Endothelial cell of umbilical vein (primary cell): Measurements from ENCODE around the gene ACTMAP. TPM values are rescaled to one million over a fixed set of nuclear protein-coding genes. Genes with fewer than 3 reads are reported as not detected.

Experiments used
- BruUV-seq: library from RNA; stranded (reverse); fragments of 400-500 nt; replicated peaks from 2 replicates; lab custom pipeline; 2021; lab: Mats Ljungman, UMichigan
- CTCF ChIA-PET: fragments of 300-600, 350-600 bp; sonication (Branson Sonifier 250); formaldehyde crosslinking; loops from one replicate; lab custom pipeline; 2021; ENCODE audit warnings: antibody characterized with exemption, inconsistent platforms; lab: Charles Lee
- POLR2A ChIA-PET: fragments of 300-600, 350-600 bp; sonication (Branson Sonifier 250); formaldehyde crosslinking; loops from one replicate; lab custom pipeline; 2021; ENCODE audit warnings: antibody characterized with exemption, inconsistent platforms; lab: Charles Lee
- DNase-seq: peaks from one replicate; pipeline ENCODE4 v3.0.0-alpha.2; 2011; ENCODE audit warnings: low read depth, low spot score
- FAIRE-seq: peaks from 2 replicates; lab custom pipeline; 2011; peaks lifted over from hg19 to GRCh38; lab: Jason Lieb, UNC
- H2AFZ ChIP-seq: 2 replicates; pipeline ENCODE4 v1.6.0; 2012; ENCODE audit warnings: low read depth, low read length, control low read depth, inconsistent platforms
- H3K27ac ChIP-seq: 2 replicates; pipeline ENCODE4 v1.5.1; 2011; ENCODE audit warnings: low read depth, mild to moderate bottlenecking, control low read depth, low read length, moderate library complexity; ENCODE audit not compliant: insufficient read depth
- H3K27me3 ChIP-seq, 2 experiments: 2 replicates each; pipeline versions ENCODE4 v1.6.0 to v1.6.1; 2011; ENCODE audit warnings: low read length in 2 of 2, mixed read lengths in 1 of 2; ENCODE audit not compliant: control insufficient read depth in 2 of 2, insufficient read depth in 2 of 2
- H3K36me3 ChIP-seq, 2 experiments: 2 replicates in 1 of 2; 3 replicates in 1 of 2; pipeline ENCODE4 v1.5.1; 2011; ENCODE audit warnings: low read length in 2 of 2, mild to moderate bottlenecking in 1 of 2, moderate library complexity in 1 of 2; ENCODE audit not compliant: control insufficient read depth in 2 of 2, insufficient read depth in 2 of 2; ENCODE audit errors: extremely low read depth in 1 of 2
- H3K4me1 ChIP-seq: 3 replicates; pipeline ENCODE4 v1.5.1; 2011; ENCODE audit warnings: mild to moderate bottlenecking, low read length; ENCODE audit not compliant: control insufficient read depth, insufficient read depth; ENCODE audit errors: extremely low read depth
- H3K4me2 ChIP-seq: 2 replicates; pipeline ENCODE4 v1.6.1; 2011; ENCODE audit warnings: low read length, control low read depth, mixed read lengths; ENCODE audit not compliant: insufficient read depth
- H3K4me3 ChIP-seq, 3 experiments: fragments of 200-600 bp in 1 of 3; sonication (generic), shearing (Covaris generic) in 1 of 3; replicated peaks in 1 of 3; 2 replicates each; pipeline ENCODE4 v1.5.1; 2011 to 2016; ENCODE audit warnings: control low read depth in 3 of 3, low read length in 3 of 3, mild to moderate bottlenecking in 2 of 3, inconsistent platforms in 1 of 3, low read depth in 1 of 3, moderate library complexity in 1 of 3; ENCODE audit not compliant: insufficient read depth in 1 of 3
- H3K79me2 ChIP-seq: 2 replicates; pipeline ENCODE4 v1.6.0; 2012; ENCODE audit warnings: low read length, inconsistent platforms; ENCODE audit not compliant: control insufficient read depth, insufficient read depth
- H3K9ac ChIP-seq: replicated peaks from 2 replicates; pipeline ENCODE3; 2011; ENCODE audit warnings: low read length, control low read depth; ENCODE audit not compliant: insufficient read depth; ENCODE audit errors: extremely low read depth
- H3K9me1 ChIP-seq: replicated peaks from 3 replicates; pipeline ENCODE4 v1.6.0; 2011; ENCODE audit warnings: mild to moderate bottlenecking, low read length; ENCODE audit not compliant: control insufficient read depth, insufficient read depth; ENCODE audit errors: extremely low read depth
- H3K9me3 ChIP-seq: replicated peaks from 2 replicates; pipeline ENCODE4 v1.5.1; 2012; ENCODE audit warnings: low read length, inconsistent platforms; ENCODE audit not compliant: control insufficient read depth, insufficient read depth
- H4K20me1 ChIP-seq: replicated peaks from 2 replicates; pipeline ENCODE3; 2011; ENCODE audit warnings: mild to moderate bottlenecking, low read length; ENCODE audit not compliant: control insufficient read depth, insufficient read depth; ENCODE audit errors: extremely low read depth
- EZH2 ChIP-seq: IDR thresholded peaks from 2 replicates; pipeline ENCODE4 v1.6.1; 2012; ENCODE audit warnings: borderline replicate concordance, low read depth, mild to moderate bottlenecking, moderate library complexity, low read length, inconsistent platforms; ENCODE audit not compliant: severe bottlenecking
- FOS ChIP-seq: IDR thresholded peaks from 2 replicates; pipeline ENCODE4 v1.6.1; 2011; ENCODE audit warnings: mild to moderate bottlenecking, low read length, moderate library complexity, borderline replicate concordance; ENCODE audit not compliant: insufficient read depth
- GATA2 ChIP-seq: IDR thresholded peaks from 2 replicates; pipeline ENCODE4 v1.7.0; 2011; ENCODE audit warnings: low read depth, mild to moderate bottlenecking, moderate library complexity, mixed read lengths, low read length; ENCODE audit not compliant: insufficient read length, insufficient read depth
- JUN ChIP-seq: IDR thresholded peaks from 2 replicates; pipeline ENCODE4 v1.6.1; 2011; ENCODE audit warnings: borderline replicate concordance, low read depth; ENCODE audit not compliant: insufficient read length, insufficient read depth
- MYC ChIP-seq: IDR thresholded peaks from one replicate; pipeline ENCODE4 v1.6.1; 2011; ENCODE audit warnings: mild to moderate bottlenecking, low read depth, low read length
- POLR2A ChIP-seq: IDR thresholded peaks from 2 replicates; pipeline ENCODE4 v1.6.1; 2012; ENCODE audit warnings: low read depth, mild to moderate bottlenecking, control low read depth, low read length
- POLR2AphosphoS5 ChIP-seq: IDR thresholded peaks from 2 replicates; pipeline ENCODE4 v1.6.1; 2012; ENCODE audit warnings: low read depth, mild to moderate bottlenecking, control low read depth, low read length, moderate library complexity; ENCODE audit not compliant: insufficient read depth
- dilution Hi-C: fragments of 300-500 bp; cut with MboI; formaldehyde crosslinking; loops from one replicate; pipeline ENCODE4 v1.15.0; 2019; ENCODE audit warnings: low sequenced_read_pairs; ENCODE audit not compliant: extremely low pct_ligation_motif_present
- intact Hi-C: fragments of 100-400 bp; cut with micrococcal nuclease; formaldehyde crosslinking; loops from one replicate; pipeline ENCODE4 v1.10.0; 2022
- polyA plus RNA-seq, 4 experiments: library from polyadenylated mRNA; depleted of rRNA in 3 of 4; stranded (reverse) in 3 of 4; unstranded in 1 of 4; fragments of >200 nt; gene quantifications; 2 replicates each; pipeline versions ENCODE4 v1.2.1 to v1.2.3, GENCODE V29; 2011 to 2012; ENCODE audit warnings: missing spikeins in 1 of 4
- total RNA-seq: library from RNA; stranded (reverse); gene quantifications from 2 replicates; pipeline ENCODE4 v1.2.3, GENCODE V29; 2021
- TF ChIP-seq, protein P1 (sequence below), 2 donors: IDR thresholded peaks; 1 replicate in 1 of 2; 2 replicates in 1 of 2; pipeline ENCODE4 v1.5.1; 2011; ENCODE audit warnings: low read length in 2 of 2, mild to moderate bottlenecking in 2 of 2, moderate library complexity in 2 of 2, control low read depth in 1 of 2, inconsistent platforms in 1 of 2, low read depth in 1 of 2; ENCODE audit not compliant: insufficient read depth in 1 of 2; ENCODE audit errors: extremely low read depth in 1 of 2
- TF ChIP-seq, protein P2 (sequence below): IDR thresholded peaks from 2 replicates; pipeline ENCODE4 v1.6.1; 2011; ENCODE audit not compliant: insufficient read depth, insufficient read length

The ACTMAP gene
- total and polyA plus RNA-seq, 2 donors (not counting 3 experiments of a cell fraction or from before 2014, with no cell fraction given): 5.2 to 9.1 TPM

DNA sequence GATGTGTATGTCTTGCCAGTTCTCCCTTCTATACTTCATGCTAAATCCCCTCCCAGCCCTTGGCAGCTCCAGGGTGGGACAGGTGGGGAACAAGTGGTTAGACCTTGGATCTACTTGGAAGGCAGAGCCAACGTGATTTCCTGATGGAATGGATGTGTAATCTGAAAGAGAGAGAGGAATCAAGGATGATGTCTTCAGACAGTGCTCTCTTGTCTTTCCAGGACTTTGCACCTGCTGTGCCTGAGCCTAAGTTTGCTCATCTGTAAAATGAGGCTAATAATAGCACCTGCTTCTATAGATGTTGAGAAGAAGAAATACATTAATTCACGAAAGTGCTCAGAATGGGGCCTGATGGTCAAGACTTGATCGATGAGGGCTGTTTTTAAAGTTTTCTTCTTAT, 41.7 kb upstream of the ACTMAP start:
- Histone ChIP-seq H2AFZ (no peak overlapping the region), H3K4me1 (no peaks in the 10 kb centered on the region), H3K27ac (no peak overlapping the region), H3K27me3 (no peaks in the 10 kb centered on the region), H3K9me3 (no peaks in the 10 kb centered on the region), H3K9ac (no peak overlapping the region), H4K20me1 (no peaks in the 10 kb centered on the region), H3K79me2 (no peaks in the 10 kb centered on the region), H3K4me3 (no peak overlapping the region), H3K9me1 (no peaks in the 10 kb centered on the region), H3K36me3 (peaks cover 0 to 7% of the 10 kb centered on the region in 2 experiments), H3K4me2 (no peak overlapping the region)
- DNase-seq (no peak), FAIRE-seq (no peak)
- no peak for TF ChIP-seq MYC
- TF ChIP-seq FOS: no peak
- TF ChIP-seq, protein P1, sequence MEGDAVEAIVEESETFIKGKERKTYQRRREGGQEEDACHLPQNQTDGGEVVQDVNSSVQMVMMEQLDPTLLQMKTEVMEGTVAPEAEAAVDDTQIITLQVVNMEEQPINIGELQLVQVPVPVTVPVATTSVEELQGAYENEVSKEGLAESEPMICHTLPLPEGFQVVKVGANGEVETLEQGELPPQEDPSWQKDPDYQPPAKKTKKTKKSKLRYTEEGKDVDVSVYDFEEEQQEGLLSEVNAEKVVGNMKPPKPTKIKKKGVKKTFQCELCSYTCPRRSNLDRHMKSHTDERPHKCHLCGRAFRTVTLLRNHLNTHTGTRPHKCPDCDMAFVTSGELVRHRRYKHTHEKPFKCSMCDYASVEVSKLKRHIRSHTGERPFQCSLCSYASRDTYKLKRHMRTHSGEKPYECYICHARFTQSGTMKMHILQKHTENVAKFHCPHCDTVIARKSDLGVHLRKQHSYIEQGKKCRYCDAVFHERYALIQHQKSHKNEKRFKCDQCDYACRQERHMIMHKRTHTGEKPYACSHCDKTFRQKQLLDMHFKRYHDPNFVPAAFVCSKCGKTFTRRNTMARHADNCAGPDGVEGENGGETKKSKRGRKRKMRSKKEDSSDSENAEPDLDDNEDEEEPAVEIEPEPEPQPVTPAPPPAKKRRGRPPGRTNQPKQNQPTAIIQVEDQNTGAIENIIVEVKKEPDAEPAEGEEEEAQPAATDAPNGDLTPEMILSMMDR (IDR thresholded peaks at IDR 0.05; ENCODE audit: extremely low read depth in 1 of 2, insufficient read depth in 1 of 2, low read depth in 1 of 2, low read length in 2 of 2): no peak
- TF ChIP-seq POLR2A: no peak
- no peak for TF ChIP-seq GATA2
- TF ChIP-seq, protein P2, sequence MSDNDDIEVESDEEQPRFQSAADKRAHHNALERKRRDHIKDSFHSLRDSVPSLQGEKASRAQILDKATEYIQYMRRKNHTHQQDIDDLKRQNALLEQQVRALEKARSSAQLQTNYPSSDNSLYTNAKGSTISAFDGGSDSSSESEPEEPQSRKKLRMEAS: no peak
- no peak for TF ChIP-seq POLR2AphosphoS5
- TF ChIP-seq JUN: no peak
- TF ChIP-seq EZH2: no peak
- intact Hi-C loops: no loop called here
- BruUV-seq: no TSS peak
- POLR2A ChIA-PET: no interaction called here
- CTCF ChIA-PET: interaction anchor here (1.4 kb wide), 1 partner anchor 38 kb away, joined by 3 read pairs; no protein-coding TSS in a partner anchor
- dilution Hi-C loops: no loop called here
